ENCODE data around the gene PCDHGA8. TPM values are rescaled to one million over a fixed set of nuclear protein-coding genes. Genes with fewer than 3 reads are reported as not detected.
"Not testable (repeated sequence)": the region's sequence is repeated elsewhere in the genome, so short reads cannot be mapped to it uniquely, and the experiment has no call there.

Gene PCDHGA8
- polyA plus RNA-seq, 1 donor (not counting 4 experiments of a cell fraction or from before 2014, with no cell fraction given) = 0.08 TPM

DNA sequence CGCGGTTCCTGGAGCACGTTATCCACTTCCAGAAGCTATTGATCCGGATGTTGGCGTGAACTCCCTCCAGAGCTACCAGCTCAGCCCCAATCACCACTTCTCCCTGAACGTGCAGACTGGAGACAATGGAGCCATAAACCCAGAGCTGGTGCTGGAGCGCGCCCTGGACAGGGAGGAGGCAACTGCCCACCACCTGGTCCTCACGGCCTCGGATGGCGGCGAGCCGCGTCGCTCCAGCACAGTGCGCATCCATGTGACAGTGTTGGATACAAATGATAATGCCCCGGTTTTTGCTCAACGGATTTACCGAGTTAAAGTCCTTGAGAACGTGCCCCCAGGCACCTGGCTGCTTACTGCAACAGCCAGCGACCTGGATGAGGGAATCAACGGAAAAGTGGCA is 11.0 kb downstream of the PCDHGA8 start:
- peaks cover 27% of the 10 kb centered on the region for H3K9me3 ChIP-seq (ENCODE audit: control insufficient read depth, low read depth, low read length)
- H3K79me2 ChIP-seq (ENCODE audit: control insufficient read depth, insufficient read depth, low read length) = no peaks in the 10 kb centered on the region
- no peaks in the 10 kb centered on the region for H3K4me1 ChIP-seq (ENCODE audit: control insufficient read depth, extremely low read depth, insufficient read depth, low read length)
- DNase-seq (ENCODE audit: low read depth, low spot score) (no peak), FAIRE-seq (no peak)
- H3K4me2 ChIP-seq (ENCODE audit: control insufficient read depth, extremely low read depth, insufficient read depth, low read depth, low read length) = no peak overlapping the region
- TF ChIP-seq EZH2 (IDR thresholded peaks at IDR 0.05; ENCODE audit: low read length) = no peak
- TF ChIP-seq, protein P1, sequence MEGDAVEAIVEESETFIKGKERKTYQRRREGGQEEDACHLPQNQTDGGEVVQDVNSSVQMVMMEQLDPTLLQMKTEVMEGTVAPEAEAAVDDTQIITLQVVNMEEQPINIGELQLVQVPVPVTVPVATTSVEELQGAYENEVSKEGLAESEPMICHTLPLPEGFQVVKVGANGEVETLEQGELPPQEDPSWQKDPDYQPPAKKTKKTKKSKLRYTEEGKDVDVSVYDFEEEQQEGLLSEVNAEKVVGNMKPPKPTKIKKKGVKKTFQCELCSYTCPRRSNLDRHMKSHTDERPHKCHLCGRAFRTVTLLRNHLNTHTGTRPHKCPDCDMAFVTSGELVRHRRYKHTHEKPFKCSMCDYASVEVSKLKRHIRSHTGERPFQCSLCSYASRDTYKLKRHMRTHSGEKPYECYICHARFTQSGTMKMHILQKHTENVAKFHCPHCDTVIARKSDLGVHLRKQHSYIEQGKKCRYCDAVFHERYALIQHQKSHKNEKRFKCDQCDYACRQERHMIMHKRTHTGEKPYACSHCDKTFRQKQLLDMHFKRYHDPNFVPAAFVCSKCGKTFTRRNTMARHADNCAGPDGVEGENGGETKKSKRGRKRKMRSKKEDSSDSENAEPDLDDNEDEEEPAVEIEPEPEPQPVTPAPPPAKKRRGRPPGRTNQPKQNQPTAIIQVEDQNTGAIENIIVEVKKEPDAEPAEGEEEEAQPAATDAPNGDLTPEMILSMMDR (optimal IDR thresholded peaks at IDR 0.05 in 1 of 3, IDR thresholded peaks at IDR 0.05 in 1 of 3, conservative IDR thresholded peaks at IDR 0.05 in 1 of 3; ENCODE audit: extremely low read depth in 1 of 3, insufficient read depth in 2 of 3, low read length in 3 of 3) = no peak
- no peaks in the 10 kb centered on the region for H4K20me1 ChIP-seq (ENCODE audit: control insufficient read depth, extremely low read depth, insufficient read depth, low read length)
- H3K9me1 ChIP-seq (ENCODE audit: control insufficient read depth, extremely low read depth, insufficient read depth, low read length) = no peaks in the 10 kb centered on the region
- H3K27ac ChIP-seq (ENCODE audit: control insufficient read depth, insufficient read depth, low read length) = no peak overlapping the region
- dilution Hi-C loops (cut with MboI; ENCODE audit: extremely low pct_ligation_motif_present, low sequenced_read_pairs) = no loop called here
- H2AFZ ChIP-seq (ENCODE audit: control insufficient read depth, low read length) = no peak overlapping the region
- H3K36me3 ChIP-seq (ENCODE audit: control insufficient read depth in 2 of 2, extremely low read depth in 1 of 2, insufficient read depth in 2 of 2, low read length in 2 of 2) = no peaks in the 10 kb centered on the region
- H3K27me3 ChIP-seq (ENCODE audit: control insufficient read depth, extremely low read depth, insufficient read depth, low read length) = peaks cover 10% of the 10 kb centered on the region
- no peak overlapping the region for H3K9ac ChIP-seq (ENCODE audit: control insufficient read depth, extremely low read depth, insufficient read depth, low read length)
- H3K4me3 ChIP-seq (ENCODE audit: control insufficient read depth in 2 of 3, extremely low read depth in 1 of 3, insufficient read depth in 2 of 3, low read depth in 1 of 3, low read length in 3 of 3) = no peak overlapping the region

DNA sequence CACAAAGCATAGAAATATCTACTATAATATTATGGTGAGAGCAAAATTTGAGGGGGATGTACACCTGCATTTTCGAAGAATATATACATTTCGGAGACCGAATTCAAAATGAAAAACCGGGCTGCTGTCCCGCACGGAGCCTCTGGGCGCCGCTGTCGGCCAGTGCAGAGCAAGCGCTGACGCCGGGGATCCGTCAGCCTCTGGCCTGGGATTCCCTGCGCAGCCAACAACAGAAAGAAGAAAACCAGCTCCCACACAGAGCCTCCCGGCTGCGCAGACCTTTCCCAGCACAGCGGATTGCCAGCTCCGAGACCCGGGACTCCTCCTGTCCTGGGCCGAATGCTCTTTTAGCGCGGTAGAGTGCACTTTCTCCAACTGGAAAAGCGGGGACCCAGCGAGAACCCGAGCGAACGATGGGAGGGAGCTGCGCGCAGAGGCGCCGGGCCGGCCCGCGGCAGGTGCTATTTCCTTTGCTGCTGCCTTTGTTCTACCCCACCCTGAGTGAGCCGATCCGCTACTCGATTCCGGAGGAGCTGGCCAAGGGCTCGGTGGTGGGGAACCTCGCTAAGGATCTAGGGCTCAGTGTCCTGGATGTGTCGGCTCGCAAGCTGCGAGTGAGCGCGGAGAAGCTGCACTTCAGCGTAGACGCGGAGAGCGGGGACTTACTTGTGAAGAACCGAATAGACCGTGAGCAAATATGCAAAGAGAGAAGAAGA is 15.5 kb downstream of the PCDHGA8 start, which contains the start of gene PCDHGB6:
Gene PCDHGB6, plus strand, starts transcription at position 232 of the 716 bp plus-strand sequence. Its CDS starts 182 bp downstream, at position 414.
- H2AFZ ChIP-seq (ENCODE audit: control insufficient read depth, low read length); H4K20me1 ChIP-seq (ENCODE audit: control insufficient read depth, extremely low read depth, insufficient read depth, low read length); DNase-seq (ENCODE audit: low read depth, low spot score); H3K9ac ChIP-seq (ENCODE audit: control insufficient read depth, extremely low read depth, insufficient read depth, low read length); dilution Hi-C loops (cut with MboI; ENCODE audit: extremely low pct_ligation_motif_present, low sequenced_read_pairs); H3K36me3 ChIP-seq (ENCODE audit: control insufficient read depth in 2 of 2, extremely low read depth in 1 of 2, insufficient read depth in 2 of 2, low read length in 2 of 2); H3K4me1 ChIP-seq (ENCODE audit: control insufficient read depth, extremely low read depth, insufficient read depth, low read length); H3K9me1 ChIP-seq (ENCODE audit: control insufficient read depth, extremely low read depth, insufficient read depth, low read length); FAIRE-seq; H3K27ac ChIP-seq (ENCODE audit: control insufficient read depth, insufficient read depth, low read length); H3K79me2 ChIP-seq (ENCODE audit: control insufficient read depth, insufficient read depth, low read length): not testable (repeated sequence)
- Histone ChIP-seq H3K4me2 (ENCODE audit: control insufficient read depth, extremely low read depth, insufficient read depth, low read depth, low read length) (peak within 1 kb of the TSS; percentile 54), H3K4me3 (ENCODE audit: control insufficient read depth in 2 of 3, extremely low read depth in 1 of 3, insufficient read depth in 2 of 3, low read depth in 1 of 3, low read length in 3 of 3) (peak within 1 kb of the TSS in 2 of 3 experiments; percentile 20), H3K27me3 (ENCODE audit: control insufficient read depth, extremely low read depth, insufficient read depth, low read length) (peaks cover 12% of the 10 kb centered on the region), H3K9me3 (ENCODE audit: control insufficient read depth, low read depth, low read length) (peaks cover 29% of the 10 kb centered on the region)
- TF ChIP-seq, protein P1 (optimal IDR thresholded peaks at IDR 0.05 in 1 of 3, IDR thresholded peaks at IDR 0.05 in 1 of 3, conservative IDR thresholded peaks at IDR 0.05 in 1 of 3; ENCODE audit: extremely low read depth in 1 of 3, insufficient read depth in 2 of 3, low read length in 3 of 3) = peak; percentile 34 to 72 (median 48)
